Frontal cortex (tissue), 4 donors: ENCODE results near the gene ENHO. TPM values are rescaled to one million over a fixed set of nuclear protein-coding genes. Genes with fewer than 3 reads are reported as not detected.
A peak's percentile ranks its signal among the peaks of the same experiment; 100 is the strongest.

Source experiments
- DNase-seq, 2 donors: peaks; one replicate each; pipeline ENCODE4 v3.0.0; 2012; ENCODE audit warnings: low spot score in 2 of 2
- FAIRE-seq: peaks from 2 replicates; lab custom pipeline; 2012; peaks lifted over from hg19 to GRCh38; lab: Jason Lieb, UNC
- total RNA-seq: library from RNA; depleted of rRNA; stranded (reverse); fragments of >200 nt; gene quantifications from one replicate; pipeline ENCODE4 v1.2.3, GENCODE V29; 2014
- donor health status: control.
- donor health status: control.
- donor health status: control.

The ENHO gene
- total RNA-seq, result 53.4 TPM

DNA sequence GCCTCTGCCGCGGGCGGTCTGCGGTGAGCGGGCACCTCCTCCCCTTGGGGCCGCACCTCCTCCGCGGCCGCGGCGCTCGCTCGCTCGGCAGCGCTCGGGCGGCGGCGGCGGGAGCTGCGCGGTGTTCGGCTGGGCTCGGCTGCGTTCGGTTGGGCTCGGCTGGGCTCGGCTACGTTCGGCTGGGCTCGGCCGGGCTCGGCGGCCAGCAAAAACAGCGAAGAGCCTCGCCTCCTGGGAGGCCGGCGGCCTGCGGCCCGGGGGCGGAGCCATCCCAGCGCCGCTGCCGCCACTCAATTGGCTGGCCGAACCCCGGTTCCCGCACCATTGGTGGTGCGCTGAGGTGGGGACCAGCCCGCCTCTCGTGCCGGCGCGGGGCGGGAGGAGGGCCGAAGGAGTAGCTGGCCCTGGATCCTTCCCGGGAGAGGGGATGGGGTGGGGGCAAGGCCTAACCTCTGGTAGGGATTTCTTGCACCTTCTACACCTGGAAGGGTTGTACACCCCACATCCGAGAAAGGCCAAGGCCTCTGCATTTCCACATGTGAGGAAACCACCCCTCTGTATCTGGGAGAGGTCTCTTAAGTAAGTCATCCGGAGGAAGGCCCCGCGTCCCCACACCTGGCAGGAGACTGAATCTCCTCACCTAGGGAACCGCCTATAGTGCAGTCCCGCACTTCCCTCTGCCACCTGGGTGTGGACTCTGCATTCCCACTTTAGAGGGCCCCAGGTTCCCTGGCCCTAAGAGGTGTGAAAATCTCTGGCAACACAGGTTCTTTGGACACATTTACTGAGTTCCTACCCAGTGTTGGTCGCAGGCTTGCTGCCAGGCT is at the start of gene ENHO:
Gene ENHO (minus strand): TSS at position 20 of the 827 bp plus-strand sequence. CDS start 1,295 bp downstream, outside the sequence.
- peak; percentile 98 to 99 for DNase-seq
- FAIRE-seq, result no peak

- no peak for FAIRE-seq
These were observed 49.3 kb upstream of the ENHO start for GRCh38 chr9:34572092-34572491.

DNA sequence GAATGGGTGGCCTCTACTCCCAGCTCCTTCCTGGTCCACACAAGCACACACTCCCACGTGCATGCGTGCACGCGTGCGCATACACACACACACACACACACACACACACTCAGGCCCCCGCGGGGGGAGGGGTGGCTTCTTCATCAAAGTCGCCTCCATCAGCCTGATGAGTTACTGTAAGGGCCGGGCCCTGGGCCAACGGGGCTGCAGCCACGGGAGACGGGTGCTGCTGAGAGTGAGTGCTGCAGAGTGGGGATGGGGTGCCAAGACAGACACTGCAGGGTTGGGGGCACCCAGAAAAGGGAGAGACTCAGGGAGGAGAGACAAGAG is 48.7 kb upstream of the ENHO start:
- DNase-seq, result no peak
- no peak for FAIRE-seq

More at GRCh38 chr9:34572092-34572491, 49.3 kb upstream of the ENHO start:
- DNase-seq, result no peak

DNA sequence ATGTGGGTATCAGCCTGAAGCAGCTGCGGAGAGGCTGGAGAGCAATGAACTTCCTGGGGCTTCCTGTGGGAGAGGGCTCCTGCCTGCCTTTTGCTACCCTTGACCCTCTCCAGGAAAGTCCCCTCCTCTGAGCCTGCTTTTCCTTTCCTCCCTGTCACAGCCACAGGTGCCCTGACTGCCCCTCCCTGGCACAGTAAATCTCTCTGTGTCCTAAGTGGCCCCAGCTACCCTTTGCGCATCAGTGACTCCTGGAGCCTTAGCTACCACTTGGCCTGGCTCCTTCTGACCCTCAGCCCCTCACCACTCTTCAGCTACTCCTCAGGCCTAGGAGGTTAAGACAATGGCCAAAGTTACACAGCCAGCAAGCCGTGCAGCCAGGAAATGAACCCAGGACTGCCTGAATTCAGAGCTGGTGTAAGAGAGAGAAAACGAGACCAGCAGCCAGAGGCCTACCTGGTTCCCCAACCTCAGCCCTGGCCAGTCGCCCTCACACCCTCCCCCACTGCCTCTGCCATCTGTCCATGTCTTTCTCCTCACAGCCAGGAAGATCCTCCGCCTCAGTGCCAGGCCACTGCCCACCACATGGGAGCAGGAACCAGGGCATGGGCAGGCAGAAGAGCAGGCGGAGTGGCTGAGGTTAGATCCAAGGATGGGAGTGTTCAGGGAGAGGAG is 48.2 kb upstream of the ENHO start:
- FAIRE-seq, result no peak
- DNase-seq, result no peak

DNA sequence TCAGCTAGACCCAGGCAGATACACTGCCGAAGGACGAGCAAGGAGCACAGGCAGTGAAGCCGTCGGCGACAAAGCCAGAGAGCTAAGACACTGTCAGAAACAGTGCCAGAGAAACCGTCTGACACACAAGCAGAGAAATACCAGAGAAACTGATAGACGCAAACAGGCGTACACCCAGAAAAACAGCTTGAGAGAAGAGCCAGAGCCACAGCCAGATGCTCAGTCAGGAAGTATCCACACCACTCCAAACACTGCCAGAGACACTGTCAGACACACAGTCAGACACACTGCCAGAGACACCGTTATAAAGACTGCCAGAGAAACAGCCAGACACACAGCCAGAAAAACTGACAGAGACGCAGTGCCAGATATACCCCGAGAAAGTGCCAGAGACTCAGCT is 47.6 kb upstream of the ENHO start:
- FAIRE-seq (no peak), DNase-seq (no peak)

DNA sequence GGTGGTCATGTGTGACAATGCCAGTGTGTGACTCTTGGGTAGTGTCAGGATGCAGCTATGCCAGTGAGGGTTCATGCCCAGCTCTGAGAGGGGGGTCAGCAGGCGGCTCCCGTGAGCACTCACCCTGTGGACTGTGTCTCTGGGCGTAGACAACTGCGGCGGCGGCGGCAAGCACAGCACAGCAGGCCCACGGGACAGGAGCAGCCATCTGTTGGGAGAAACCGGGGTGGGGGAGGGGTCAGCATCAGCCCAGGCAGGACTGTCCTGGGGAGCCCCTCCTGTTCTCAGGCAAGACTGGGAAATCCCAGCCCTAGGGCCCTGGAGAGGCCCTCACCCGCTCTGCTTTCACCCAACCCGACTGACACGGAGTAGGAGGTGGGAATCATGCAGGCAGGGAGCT is 46.0 kb upstream of the ENHO start:
- DNase-seq (no peak), FAIRE-seq (no peak)

GRCh38 chr9:34568133-34568532 is 45.3 kb upstream of the ENHO start:
- DNase-seq (no peak), FAIRE-seq (no peak)

- FAIRE-seq, result no peak
- no peak for DNase-seq
These were observed 44.2 kb upstream of the ENHO start for GRCh38 chr9:34566972-34567371.

- no peak for FAIRE-seq
- DNase-seq, result no peak
These were observed 43.5 kb upstream of the ENHO start for GRCh38 chr9:34566322-34566721.

GRCh38 chr9:34565856-34566255 is 43.1 kb upstream of the ENHO start:
- FAIRE-seq (no peak), DNase-seq (no peak)

- no peak for FAIRE-seq
These were observed 41.8 kb upstream of the ENHO start for GRCh38 chr9:34564617-34565016.

GRCh38 chr9:34563262-34563661 is 40.5 kb upstream of the ENHO start:
- no peak for FAIRE-seq

More at GRCh38 chr9:34564617-34565016, 41.8 kb upstream of the ENHO start:
- DNase-seq, result no peak

DNA sequence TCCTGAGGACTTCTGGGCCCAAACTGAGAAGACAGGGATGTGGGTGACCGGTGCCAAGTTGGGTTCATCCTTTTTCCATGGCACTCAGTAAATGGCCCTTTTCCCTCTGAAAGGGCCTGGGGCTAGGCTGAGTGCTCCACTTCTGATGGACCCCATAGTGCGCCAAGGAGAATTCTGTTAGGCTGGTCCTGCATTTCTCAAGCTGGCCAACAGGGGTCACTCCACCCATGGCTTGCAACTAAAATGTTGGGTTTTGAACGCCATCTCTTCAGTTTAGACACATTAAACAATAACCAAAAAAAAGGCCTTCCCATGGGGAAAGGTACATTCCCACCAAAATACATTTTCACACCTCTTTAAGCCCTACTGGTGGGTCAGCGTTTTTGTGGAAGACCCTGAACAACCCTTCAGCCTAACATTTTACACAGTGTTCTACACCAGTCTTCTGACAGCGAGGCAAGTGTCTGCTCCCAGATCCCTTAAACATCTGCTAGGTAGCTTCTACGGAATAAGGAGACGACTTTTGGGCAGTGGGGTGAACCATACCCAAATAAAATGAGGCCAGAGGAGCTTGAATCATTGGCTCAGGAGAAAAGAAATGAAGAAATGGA is 39.5 kb upstream of the ENHO start:
- FAIRE-seq (no peak), DNase-seq (no peak)

More at GRCh38 chr9:34563262-34563661, 40.5 kb upstream of the ENHO start:
- DNase-seq, result no peak

GRCh38 chr9:34560599-34561214 is 37.9 kb upstream of the ENHO start:
- no peak for FAIRE-seq
- no peak for DNase-seq

DNA sequence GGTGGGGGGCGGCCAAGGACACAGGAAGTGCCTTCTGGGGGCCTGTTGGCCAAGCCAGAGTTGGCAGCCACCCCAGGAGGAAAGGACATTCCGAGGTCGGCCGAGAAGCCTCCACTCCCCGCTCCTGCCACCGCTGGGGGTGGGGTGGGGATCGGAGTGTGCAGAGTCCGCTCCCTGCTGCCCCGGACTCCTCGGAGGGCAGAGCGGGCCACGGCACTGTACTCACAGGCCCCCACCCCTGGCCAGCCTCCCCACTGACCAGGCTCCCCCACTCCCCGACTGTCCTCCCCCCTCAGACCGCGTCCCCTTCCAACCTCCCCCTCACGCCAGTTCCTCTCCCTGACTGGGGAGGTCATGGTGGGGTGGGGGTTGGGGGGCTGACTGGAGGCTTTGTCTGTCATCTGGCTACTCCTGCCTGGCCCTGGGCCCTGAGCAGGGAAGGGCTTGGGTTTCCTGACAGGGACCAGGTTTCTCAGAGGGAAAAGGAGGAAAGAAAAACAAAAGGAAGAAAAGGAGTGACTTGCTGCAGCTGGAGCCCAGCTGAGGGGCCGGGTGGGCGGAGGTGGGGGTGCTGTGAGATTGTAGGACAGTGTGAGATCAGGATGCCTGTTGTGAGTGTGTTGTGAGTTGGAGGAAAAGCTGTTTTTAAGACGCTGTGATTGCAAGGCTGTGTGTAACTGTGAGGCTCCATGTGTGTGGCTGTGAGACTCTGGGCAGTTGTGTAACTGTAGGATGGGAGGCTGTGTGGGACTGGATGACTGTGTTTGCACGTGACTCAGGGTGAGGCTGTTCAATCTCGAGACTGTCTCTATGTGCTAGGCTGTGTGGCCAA is 37.0 kb upstream of the ENHO start:
- no peak for FAIRE-seq

DNA sequence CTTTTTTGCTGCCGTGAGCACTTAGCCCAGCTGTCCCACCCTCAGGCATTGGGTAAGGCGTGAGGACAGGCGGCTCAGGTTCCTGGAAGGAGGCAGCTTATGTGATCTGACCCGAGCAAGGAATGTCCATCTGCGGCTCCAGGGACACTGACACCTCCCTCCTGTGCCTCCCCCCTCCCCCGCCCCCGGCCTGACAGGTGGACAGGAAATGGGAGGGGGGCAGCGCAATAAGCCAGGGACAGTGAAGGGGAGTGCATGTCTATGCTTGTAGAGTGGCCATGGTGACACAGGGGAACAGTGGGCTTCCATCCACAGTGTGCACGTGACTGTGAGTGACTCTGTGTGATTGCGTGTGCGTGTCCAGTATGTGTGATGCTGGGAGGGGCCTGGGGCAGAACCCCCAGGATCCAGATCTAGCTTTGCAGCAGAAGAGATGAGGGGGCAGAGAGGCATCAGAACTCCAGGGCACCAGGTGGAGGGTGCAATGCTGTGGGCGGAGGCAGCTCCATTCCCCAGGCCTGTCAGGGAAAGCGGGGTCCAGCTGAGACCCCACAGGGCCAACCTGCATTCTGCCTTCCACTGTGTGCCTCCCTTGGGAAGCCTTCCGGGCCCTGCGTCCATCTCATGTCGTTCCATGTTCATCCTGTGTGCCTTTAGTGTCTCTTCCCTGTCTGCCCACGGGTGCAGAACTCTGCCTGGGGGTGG is 36.3 kb upstream of the ENHO start:
- DNase-seq (no peak), FAIRE-seq (no peak)

More for the DNA sequence above, 37.0 kb upstream of the ENHO start:
- DNase-seq, result peak in 1 of 2 donors; percentile 73

DNA sequence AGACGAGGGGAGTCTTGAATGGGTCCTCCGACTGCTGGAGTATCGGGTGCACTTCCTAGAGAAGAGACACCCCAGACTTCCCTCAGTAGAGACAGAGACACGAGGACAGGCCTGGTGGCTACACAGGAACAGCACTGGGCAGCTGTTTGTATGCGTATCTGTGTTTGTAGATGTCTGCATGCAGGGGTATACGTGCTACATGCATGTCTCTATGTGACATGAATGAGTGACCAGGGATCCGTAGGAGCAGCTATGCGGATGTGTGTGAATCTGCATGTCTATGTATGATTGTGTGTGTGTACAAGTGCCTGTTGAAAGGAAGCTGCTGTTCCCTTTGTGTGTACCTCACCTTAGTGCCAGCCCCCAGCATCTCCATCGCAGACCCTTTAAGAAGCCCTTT is 35.6 kb upstream of the ENHO start:
- DNase-seq (no peak), FAIRE-seq (no peak)

DNA sequence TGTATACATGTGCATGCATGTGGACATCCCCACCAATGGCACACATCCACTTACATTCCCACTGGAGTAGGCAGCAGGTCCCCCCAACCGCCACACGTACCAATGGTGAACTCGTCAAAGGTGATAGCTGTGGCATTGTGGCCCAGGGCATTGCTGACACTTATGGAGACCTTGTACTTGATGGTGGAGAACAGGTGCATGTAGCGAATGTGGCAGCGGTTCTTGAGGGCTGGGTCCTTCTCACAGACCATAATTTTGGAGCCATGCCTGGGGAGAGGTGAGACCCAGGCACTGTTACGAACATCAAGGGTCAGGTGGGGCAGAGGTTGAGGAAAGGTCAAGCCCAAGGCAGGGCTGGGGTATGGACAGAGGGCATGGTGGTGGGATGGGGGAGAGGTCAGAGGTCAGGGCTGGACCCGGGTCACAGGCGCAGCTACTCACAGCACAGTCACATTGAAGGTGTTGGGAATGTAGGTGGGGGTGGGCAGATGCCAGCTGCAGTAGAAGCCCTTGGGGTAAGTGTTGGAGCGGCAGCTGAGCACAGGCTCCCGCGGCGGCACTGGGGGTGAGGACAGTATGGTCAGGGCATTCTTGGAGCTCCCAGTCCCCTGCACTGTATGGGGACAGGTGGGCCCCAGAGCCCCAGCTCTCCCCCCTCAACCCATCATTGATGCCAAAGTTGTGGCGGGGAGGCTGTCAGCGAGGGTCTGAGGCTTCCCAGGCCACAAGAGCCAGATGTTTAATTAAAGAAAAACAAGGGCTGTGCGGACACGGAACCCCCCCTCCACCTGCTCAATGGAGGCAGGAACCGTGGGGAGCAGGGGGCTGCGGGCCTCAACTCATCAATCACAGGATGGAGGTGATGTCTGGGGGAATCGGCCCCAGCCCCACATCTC is 34.9 kb upstream of the ENHO start:
- no peak for DNase-seq

More for the DNA sequence above, 34.9 kb upstream of the ENHO start:
- no peak for FAIRE-seq
